Measurements from ENCODE around the gene NEURL1.

DNA sequence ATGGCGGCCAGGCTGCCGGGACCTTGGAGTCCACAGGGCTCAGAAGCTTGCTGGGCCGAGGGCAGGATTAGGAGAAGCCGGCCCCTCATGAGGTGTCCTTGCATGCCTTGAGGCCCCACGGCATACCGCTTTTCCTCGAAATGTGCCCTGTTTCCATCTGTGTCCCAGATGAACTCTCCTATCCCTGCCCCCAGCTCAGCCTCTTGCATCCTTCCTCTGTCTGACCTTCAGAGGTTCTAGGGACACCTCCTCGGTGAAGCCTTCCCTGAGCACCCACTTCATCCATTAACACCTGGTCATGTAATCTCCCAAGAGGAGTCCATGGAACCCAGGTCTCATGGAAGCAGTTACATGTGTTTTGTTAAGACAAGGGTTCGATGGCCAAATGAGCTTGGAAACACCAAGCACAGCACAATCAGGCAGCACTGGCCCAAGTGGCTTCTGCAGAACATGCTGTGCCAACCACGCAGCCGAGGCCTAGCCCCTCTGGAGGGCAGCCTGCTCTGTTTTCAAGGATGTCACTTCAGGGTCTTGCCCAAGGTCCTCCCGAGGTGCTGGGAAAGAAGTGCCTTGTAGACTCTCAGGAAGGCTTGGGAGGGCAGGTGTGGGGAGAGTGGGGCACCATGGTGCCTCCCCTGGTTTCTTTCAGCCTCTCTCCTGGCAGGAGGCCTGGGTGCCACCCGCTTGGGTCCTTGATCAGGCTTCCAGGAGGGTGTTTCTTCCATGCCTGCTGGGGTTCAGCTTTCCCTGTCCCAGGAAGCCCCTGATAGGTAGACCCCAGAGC lies 124.3 kb downstream of the NEURL1 start:
- no peak for TF ChIP-seq EZH2phosphoT487 (IDR thresholded peaks at IDR 0.05; ENCODE audit: borderline replicate concordance, low read depth, low read length)
- no peak for TF ChIP-seq CTCF (conservative IDR thresholded peaks at IDR 0.05; ENCODE audit: low read length)
